ENCODE results near the gene ITPR1.

- TF ChIP-seq SUZ12 (IDR thresholded peaks at IDR 0.05; ENCODE audit: extremely low read depth, insufficient read depth, insufficient read length) (no peak), YY1 (IDR thresholded peaks at IDR 0.05; ENCODE audit: insufficient read depth, insufficient read length) (no peak)
Measured at GRCh38 chr3:4793311-4793710, 300.2 kb downstream of the ITPR1 start.
